ENCODE measurements around the gene RYR2.

DNA sequence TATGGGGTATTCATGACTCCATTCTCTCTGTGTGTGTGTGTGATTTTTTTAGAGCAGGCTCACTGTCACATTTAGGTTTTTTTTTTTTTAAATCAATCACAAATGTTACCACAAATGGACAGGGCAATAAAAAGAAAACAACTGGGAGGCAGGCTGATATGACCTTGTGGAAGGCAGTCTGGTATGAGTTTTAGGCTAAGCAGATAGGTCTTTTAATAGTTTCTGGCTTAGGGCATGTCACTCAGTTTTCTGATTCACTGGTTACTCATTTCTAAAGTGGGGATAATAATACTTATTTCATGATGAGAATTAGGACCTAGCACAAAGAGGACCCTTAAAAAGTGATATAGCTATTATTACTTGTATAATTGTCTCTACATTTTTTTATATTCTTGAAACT lies 278.9 kb downstream of the RYR2 start:
- TF ChIP-seq, protein P1, sequence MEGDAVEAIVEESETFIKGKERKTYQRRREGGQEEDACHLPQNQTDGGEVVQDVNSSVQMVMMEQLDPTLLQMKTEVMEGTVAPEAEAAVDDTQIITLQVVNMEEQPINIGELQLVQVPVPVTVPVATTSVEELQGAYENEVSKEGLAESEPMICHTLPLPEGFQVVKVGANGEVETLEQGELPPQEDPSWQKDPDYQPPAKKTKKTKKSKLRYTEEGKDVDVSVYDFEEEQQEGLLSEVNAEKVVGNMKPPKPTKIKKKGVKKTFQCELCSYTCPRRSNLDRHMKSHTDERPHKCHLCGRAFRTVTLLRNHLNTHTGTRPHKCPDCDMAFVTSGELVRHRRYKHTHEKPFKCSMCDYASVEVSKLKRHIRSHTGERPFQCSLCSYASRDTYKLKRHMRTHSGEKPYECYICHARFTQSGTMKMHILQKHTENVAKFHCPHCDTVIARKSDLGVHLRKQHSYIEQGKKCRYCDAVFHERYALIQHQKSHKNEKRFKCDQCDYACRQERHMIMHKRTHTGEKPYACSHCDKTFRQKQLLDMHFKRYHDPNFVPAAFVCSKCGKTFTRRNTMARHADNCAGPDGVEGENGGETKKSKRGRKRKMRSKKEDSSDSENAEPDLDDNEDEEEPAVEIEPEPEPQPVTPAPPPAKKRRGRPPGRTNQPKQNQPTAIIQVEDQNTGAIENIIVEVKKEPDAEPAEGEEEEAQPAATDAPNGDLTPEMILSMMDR (IDR thresholded peaks at IDR 0.05; ENCODE audit: control extremely low read depth in 1 of 3, insufficient read depth in 1 of 3, low read depth in 1 of 3, low read length in 3 of 3), result no peak
- TF ChIP-seq POLR2A (IDR thresholded peaks at IDR 0.05; ENCODE audit: control extremely low read depth in 1 of 2, low read depth in 2 of 2, low read length in 2 of 2), result no peak
- no peak for TF ChIP-seq EP300 (IDR thresholded peaks at IDR 0.05; ENCODE audit: borderline replicate concordance in 1 of 2, low read depth in 2 of 2, low read length in 2 of 2)
